GM12878 (cell line): Measurements from ENCODE around the gene APBA1. TPM values are rescaled to one million over a fixed set of nuclear protein-coding genes. Genes with fewer than 3 reads are reported as not detected.

Experiments used
- ATAC-seq: fragments of 200-7000 bp; cut with Tn5 transposase; 3 replicates; pipeline ENCODE4 v1.9.1; 2020; ENCODE audit warnings: mild to moderate bottlenecking, moderate library complexity
- BruUV-seq: library from RNA; stranded (reverse); fragments of 400-500 nt; replicated peaks from 2 replicates; lab custom pipeline; 2021; lab: Mats Ljungman, UMichigan
- CTCF ChIA-PET: fragments of 300-600 bp; sonication (Branson Sonifier 250); formaldehyde crosslinking; extraction: SDS; loops from one replicate; lab custom pipeline; 2021; ENCODE audit warnings: inconsistent platforms; lab: Yijun Ruan, JAX
- POLR2A ChIA-PET: fragments of 350-600 bp; formaldehyde crosslinking; extraction: SDS; loops from one replicate; lab custom pipeline; 2021; ENCODE audit warnings: inconsistent platforms; lab: Charles Lee
- RAD21 ChIA-PET: fragments of 300-600 bp; sonication (Branson Sonifier 250); formaldehyde crosslinking; loops from one replicate; lab custom pipeline; 2023; ENCODE audit warnings: antibody characterized with exemption; ENCODE audit not compliant: unreplicated experiment; lab: Charles Lee
- SMC1A ChIA-PET: fragments of 300-600 bp; sonication (Branson Sonifier 250); formaldehyde crosslinking; loops from one replicate; lab custom pipeline; 2023; ENCODE audit not compliant: unreplicated experiment, uncharacterized antibody; lab: Charles Lee
- DNase-seq: peaks from one replicate; pipeline ENCODE4 v3.0.0-alpha.2; 2011; ENCODE audit warnings: low read depth, low spot score
- FAIRE-seq: peaks from 3 replicates; lab custom pipeline; 2011; peaks lifted over from hg19 to GRCh38; lab: Jason Lieb, UNC
- H2AFZ ChIP-seq: 2 replicates; pipeline ENCODE4 v1.6.0; 2011; ENCODE audit warnings: low read depth, low read length, control low read depth; ENCODE audit not compliant: control insufficient read depth
- H3K27ac ChIP-seq: 2 replicates; pipeline ENCODE4 v1.5.1; 2011; ENCODE audit warnings: control low read depth; ENCODE audit not compliant: control insufficient read depth, insufficient read depth
- H3K27me3 ChIP-seq, 2 experiments: replicated peaks in 1 of 2; 2 replicates each; pipeline versions ENCODE4 v1.6.0 to v1.6.1; 2011; ENCODE audit warnings: low read length in 1 of 2; ENCODE audit not compliant: control insufficient read depth in 2 of 2, insufficient read depth in 2 of 2
- H3K36me3 ChIP-seq, 2 experiments: 2 replicates each; pipeline ENCODE4 v1.5.1; 2011; ENCODE audit warnings: low read length in 1 of 2; ENCODE audit not compliant: control insufficient read depth in 2 of 2, insufficient read depth in 2 of 2
- H3K4me1 ChIP-seq: 2 replicates; pipeline ENCODE4 v1.6.1; 2011; ENCODE audit warnings: mild to moderate bottlenecking, low read length, moderate library complexity, mixed read lengths; ENCODE audit not compliant: control insufficient read depth, insufficient read depth
- H3K4me2 ChIP-seq: 2 replicates; pipeline ENCODE4 v1.6.0; 2011; ENCODE audit warnings: control low read depth; ENCODE audit not compliant: control insufficient read depth, insufficient read depth
- H3K4me3 ChIP-seq: fragments of 200-600 bp; sonication (generic); 2 replicates; pipeline ENCODE4 v1.5.1; 2016
- H3K79me2 ChIP-seq: 2 replicates; pipeline ENCODE4 v1.6.0; 2011; ENCODE audit warnings: low read length; ENCODE audit not compliant: control insufficient read depth, insufficient read depth
- H3K9ac ChIP-seq: 2 replicates; pipeline ENCODE4 v1.8.0; 2011; ENCODE audit warnings: low read length, control low read depth, mixed read lengths; ENCODE audit not compliant: control insufficient read depth, insufficient read depth
- H3K9me3 ChIP-seq: replicated peaks from 3 replicates; pipeline ENCODE4 v1.5.1; 2011; ENCODE audit warnings: mild to moderate bottlenecking, low read length; ENCODE audit not compliant: control insufficient read depth, insufficient read depth
- H4K20me1 ChIP-seq: 2 replicates; pipeline ENCODE4 v1.6.0; 2011; ENCODE audit not compliant: control insufficient read depth, insufficient read depth
- E2F4 ChIP-seq: IDR thresholded peaks from 2 replicates; pipeline ENCODE4 v1.6.1; 2012; ENCODE audit warnings: low read depth, low read length, improper control_type of control experiment
- SMARCA5 ChIP-seq: fragments of 450-650 bp; IDR thresholded peaks from 2 replicates; pipeline ENCODE4 v1.6.1; 2017; ENCODE audit warnings: mild to moderate bottlenecking
- USF2 ChIP-seq: IDR thresholded peaks from 2 replicates; pipeline ENCODE4 v1.6.1; 2011; ENCODE audit warnings: low read depth, low read length, improper control_type of control experiment, borderline replicate concordance
- ZBTB11 ChIP-seq: fragments of 450-650 bp; formaldehyde crosslinking; IDR thresholded peaks from 2 replicates; pipeline ENCODE4 v1.5.0; 2022; ENCODE audit warnings: mild to moderate bottlenecking, missing genetic modification characterization
- WGBS: methylation state at CpG from one replicate; pipeline ENCODE4 v1.1.6; 2016; ENCODE audit warnings: low lambda C conversion rate; ENCODE audit not compliant: insufficient replicate concordance, insufficient coverage; ENCODE audit errors: missing lambda C conversion rate; 5-methylcytosine and 5-hydroxymethylcytosine counted together
- in situ Hi-C: fragments of 300-500 bp; cut with MboI; formaldehyde crosslinking; loops from 9 replicates; pipeline ENCODE4 v1.14.3; 2018; ENCODE audit warnings: mixed read lengths
- intact Hi-C: fragments of 100-400 bp; cut with micrococcal nuclease; formaldehyde crosslinking; loops from one replicate; pipeline ENCODE4 v1.14.2; 2022; ENCODE audit not compliant: unreplicated experiment
- polyA plus RNA-seq, 11 experiments: library from polyadenylated mRNA; depleted of rRNA in 4 of 11; unstranded in 6 of 11; stranded (reverse) in 5 of 11; fragments of >200 nt; fragmentation: Nextera tagmentation in 4 of 11; fragmentation: Illumina TruSeq in 1 of 11; extraction: Ambion mirVana in 4 of 11; extraction: Trizol in 1 of 11; gene quantifications; 1 replicate in 1 of 11; 2 replicates in 10 of 11; pipeline versions ENCODE4 v1.2.1 to v1.2.3, GENCODE V29; 2011 to 2016; ENCODE audit warnings: inconsistent platforms in 2 of 11, missing spikeins in 2 of 11, low read depth in 1 of 11
- total RNA-seq, 4 experiments: library from RNA; depleted of rRNA in 3 of 4; stranded (reverse); fragments of >200 nt in 3 of 4; fragmentation: Illumina TruSeq in 1 of 4; extraction: Trizol in 1 of 4; gene quantifications; 2 replicates each; pipeline versions ENCODE4 v1.2.1 to v1.2.3, GENCODE V29; 2013 to 2021

Gene APBA1
- total and polyA plus RNA-seq, 10 of the 15 experiments (the other 5 are each of a cell fraction or from before 2014, with no cell fraction given), result 0.01 to 1.3 (median 0.05) TPM; not detected in 7

- no peak for TF ChIP-seq ZBTB11
- TF ChIP-seq SMARCA5, result no peak
- no peak for TF ChIP-seq USF2
Measured at GRCh38 chr9:69453746-69454145, 218.4 kb downstream of the APBA1 start (continued).

GRCh38 chr9:69452110-69452782 is 219.9 kb downstream of the APBA1 start:
- no peak overlapping the region for H3K4me3 ChIP-seq
- SMC1A ChIA-PET, result interaction anchor here (1.1 kb wide), 1 partner anchor 98 kb away, joined by 3 read pairs; no protein-coding TSS in a partner anchor
- RAD21 ChIA-PET, result no interaction called here
- no peak for FAIRE-seq
- no peaks in the 10 kb centered on the region for H3K36me3 ChIP-seq
- no peaks in the 10 kb centered on the region for H3K79me2 ChIP-seq
- CTCF ChIA-PET, result interaction anchor here (1.1 kb wide), 1 partner anchor 98 kb away, joined by 3 read pairs; no protein-coding TSS in a partner anchor
- H3K27ac ChIP-seq, result no peak overlapping the region
- 19% methylated on average over 13 of the region's 13 CpGs for WGBS
- no peak for ATAC-seq
- in situ Hi-C loops, result loop anchor here (5.0 to 10.0 kb wide), 2 partner anchors 50 to 473 kb away; no protein-coding TSS in a partner anchor
- H3K9ac ChIP-seq, result no peak overlapping the region
- BruUV-seq, result no TSS peak
- no peaks in the 10 kb centered on the region for H3K4me1 ChIP-seq
- no peak for TF ChIP-seq E2F4
- POLR2A ChIA-PET, result no interaction called here
- H2AFZ ChIP-seq, result no peak overlapping the region
- intact Hi-C loops, result no loop called here
- no peak for DNase-seq
- no peaks in the 10 kb centered on the region for H3K9me3 ChIP-seq
- H3K27me3 ChIP-seq, result peaks cover 0 to 2% of the 10 kb centered on the region in 2 experiments; a peak in 2 of 4 replicates
- H3K4me2 ChIP-seq, result no peak overlapping the region
- no peaks in the 10 kb centered on the region for H4K20me1 ChIP-seq
